Brain microvascular endothelial cell (primary cell): ENCODE measurements around the gene ERICH2.

Experiments used
- DNase-seq: peaks from one replicate; pipeline ENCODE4 v3.0.0-alpha.2; 2020
- H3K27ac ChIP-seq: fragments of 250-450 bp; sonication (Bioruptor Pico); 2 replicates; pipeline ENCODE4 v1.5.1; 2020; ENCODE audit warnings: mild to moderate bottlenecking, moderate library complexity
- H3K27me3 ChIP-seq: fragments of 250-450 bp; sonication (Bioruptor Pico); replicated peaks from 2 replicates; pipeline ENCODE4 v1.5.1; 2020; ENCODE audit warnings: mild to moderate bottlenecking
- H3K36me3 ChIP-seq: fragments of 250-450 bp; sonication (Bioruptor Pico); replicated peaks from 2 replicates; pipeline ENCODE4 v1.5.1; 2020; ENCODE audit warnings: mild to moderate bottlenecking
- H3K4me3 ChIP-seq: 2 replicates; pipeline ENCODE4 v1.5.1; 2011; ENCODE audit warnings: low read depth, mild to moderate bottlenecking, control low read depth, low read length, moderate library complexity
- in situ Hi-C: cut with HindIII; loops from 2 replicates; pipeline ENCODE4 v1.10.0; 2017; ENCODE audit warnings: low sequenced_read_pairs, low pct_ligation_motif_present
- TF ChIP-seq, protein P1 (sequence below): IDR thresholded peaks from 2 replicates; pipeline ENCODE4 v1.5.1; 2011; ENCODE audit warnings: low read depth, mild to moderate bottlenecking, moderate library complexity, low read length, control low read depth, inconsistent platforms; ENCODE audit errors: missing control alignments

ERICH2 gene

DNA sequence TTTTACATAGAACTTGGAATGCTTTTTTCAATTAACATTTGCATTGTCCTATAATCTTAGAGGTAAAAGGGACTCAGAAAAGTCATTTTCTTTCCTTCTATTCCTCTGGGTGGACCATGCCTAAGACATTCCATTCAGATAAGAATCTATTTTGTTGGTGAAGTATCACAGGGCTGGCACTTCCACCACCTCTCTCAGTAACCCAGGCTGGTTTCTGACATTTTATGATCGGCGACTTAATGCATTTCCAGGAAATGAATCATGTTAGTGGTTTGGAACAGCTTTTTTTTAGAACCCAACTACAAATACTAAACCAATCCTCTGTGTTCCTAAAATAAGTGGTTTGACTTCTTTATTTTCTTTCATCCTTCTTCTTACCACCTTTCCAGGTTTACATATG is 73.5 kb downstream of the ERICH2 start:
- peak; percentile 39 for DNase-seq
- H3K4me3 ChIP-seq, result no peak overlapping the region
- TF ChIP-seq, protein P1, sequence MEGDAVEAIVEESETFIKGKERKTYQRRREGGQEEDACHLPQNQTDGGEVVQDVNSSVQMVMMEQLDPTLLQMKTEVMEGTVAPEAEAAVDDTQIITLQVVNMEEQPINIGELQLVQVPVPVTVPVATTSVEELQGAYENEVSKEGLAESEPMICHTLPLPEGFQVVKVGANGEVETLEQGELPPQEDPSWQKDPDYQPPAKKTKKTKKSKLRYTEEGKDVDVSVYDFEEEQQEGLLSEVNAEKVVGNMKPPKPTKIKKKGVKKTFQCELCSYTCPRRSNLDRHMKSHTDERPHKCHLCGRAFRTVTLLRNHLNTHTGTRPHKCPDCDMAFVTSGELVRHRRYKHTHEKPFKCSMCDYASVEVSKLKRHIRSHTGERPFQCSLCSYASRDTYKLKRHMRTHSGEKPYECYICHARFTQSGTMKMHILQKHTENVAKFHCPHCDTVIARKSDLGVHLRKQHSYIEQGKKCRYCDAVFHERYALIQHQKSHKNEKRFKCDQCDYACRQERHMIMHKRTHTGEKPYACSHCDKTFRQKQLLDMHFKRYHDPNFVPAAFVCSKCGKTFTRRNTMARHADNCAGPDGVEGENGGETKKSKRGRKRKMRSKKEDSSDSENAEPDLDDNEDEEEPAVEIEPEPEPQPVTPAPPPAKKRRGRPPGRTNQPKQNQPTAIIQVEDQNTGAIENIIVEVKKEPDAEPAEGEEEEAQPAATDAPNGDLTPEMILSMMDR, result no peak
- in situ Hi-C loops, result no loop called here
- H3K27ac ChIP-seq, result no peak overlapping the region
- no peaks in the 10 kb centered on the region for H3K27me3 ChIP-seq
- H3K36me3 ChIP-seq, result no peaks in the 10 kb centered on the region

DNA sequence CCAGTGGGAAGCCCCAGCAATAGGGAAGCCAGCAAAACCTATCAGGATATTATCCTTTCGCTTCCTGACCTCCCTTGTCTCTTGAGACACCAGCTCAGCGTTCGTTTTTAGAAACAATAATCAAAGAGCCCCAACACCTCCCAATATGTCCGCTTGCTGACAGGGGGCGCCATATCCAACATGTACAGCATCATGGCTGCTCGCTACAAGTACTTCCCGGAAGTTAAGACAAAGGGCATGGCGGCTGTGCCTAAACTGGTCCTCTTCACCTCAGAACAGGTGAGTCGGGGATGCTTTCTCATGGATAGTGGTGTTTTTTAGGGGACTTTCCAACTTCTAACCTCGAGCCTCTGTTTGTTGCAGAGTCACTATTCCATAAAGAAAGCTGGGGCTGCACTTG is 75.2 kb downstream of the ERICH2 start:
- Histone ChIP-seq H3K36me3 (no peaks in the 10 kb centered on the region), H3K4me3 (no peak overlapping the region), H3K27me3 (no peaks in the 10 kb centered on the region), H3K27ac (no peak overlapping the region)
- in situ Hi-C loops, result no loop called here
- DNase-seq, result no peak
- TF ChIP-seq, protein P1, result peak; percentile 29

DNA sequence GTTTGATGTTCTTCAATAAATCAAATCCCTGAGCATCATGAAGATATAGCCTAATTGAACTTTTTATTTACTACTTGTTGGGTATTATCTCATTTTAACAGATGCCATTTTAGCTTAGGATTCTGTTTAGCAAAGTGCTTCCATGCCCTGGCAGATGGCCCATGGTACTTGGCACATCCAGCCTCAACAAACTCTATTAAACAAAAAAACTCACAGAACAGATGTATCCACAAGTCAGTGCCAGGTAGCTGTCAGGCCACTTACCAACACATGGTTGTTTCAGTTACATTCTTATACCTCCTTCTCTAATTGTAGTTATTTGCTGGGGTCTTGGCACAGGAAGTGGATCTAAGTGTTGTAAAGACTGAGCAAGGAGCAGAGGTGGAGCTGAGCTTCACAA is 76.1 kb downstream of the ERICH2 start:
- in situ Hi-C loops, result no loop called here
- Histone ChIP-seq H3K27ac (no peak overlapping the region), H3K4me3 (no peak overlapping the region), H3K36me3 (no peaks in the 10 kb centered on the region), H3K27me3 (no peaks in the 10 kb centered on the region)
- DNase-seq, result no peak
- TF ChIP-seq, protein P1, result no peak

DNA sequence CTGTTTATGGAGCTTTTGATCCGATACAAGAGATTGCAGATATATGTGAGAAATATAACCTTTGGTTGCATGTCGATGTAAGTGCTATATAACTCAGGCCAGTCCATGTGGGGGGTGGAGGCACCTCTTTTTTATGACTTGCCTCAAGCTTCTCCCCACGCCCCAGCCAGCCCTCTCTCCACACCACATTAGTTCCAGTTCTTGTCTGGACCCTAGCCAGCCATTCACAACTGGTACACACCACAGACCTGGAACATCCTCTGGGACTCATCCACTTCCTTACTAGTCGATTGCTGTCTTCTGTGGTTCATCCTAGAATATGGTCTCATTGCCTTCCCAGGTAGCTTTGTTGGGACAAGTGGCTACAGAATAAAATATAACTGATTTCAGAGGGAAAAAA is 77.5 kb downstream of the ERICH2 start:
- TF ChIP-seq, protein P1, result no peak
- Histone ChIP-seq H3K27ac (no peak overlapping the region), H3K4me3 (no peak overlapping the region), H3K27me3 (no peaks in the 10 kb centered on the region), H3K36me3 (no peaks in the 10 kb centered on the region)
- in situ Hi-C loops, result no loop called here
- DNase-seq, result no peak
